Breast epithelium (tissue), 4 donors: ENCODE data around the gene RNF34. TPM values are rescaled to one million over a fixed set of nuclear protein-coding genes. Genes with fewer than 3 reads are reported as not detected.
"Not testable (repeated sequence)": the region's sequence is repeated elsewhere in the genome, so short reads cannot be mapped to it uniquely, and the experiment has no call there.

Experiments used
- DNase-seq, 2 donors: peaks; one replicate each; pipeline ENCODE4 v3.0.0-alpha.2; 2019; ENCODE audit warnings: low spot score in 2 of 2
- H3K27ac ChIP-seq, 2 donors: fragments of 200-600 bp; sonication (generic) in 1 of 2; one replicate each; pipeline ENCODE4 v1.5.1; 2016 to 2019; ENCODE audit warnings: mild to moderate bottlenecking in 1 of 2
- H3K27me3 ChIP-seq, 2 donors: fragments of 200-600 bp; sonication (generic) in 1 of 2; one replicate each; pipeline versions ENCODE4 v1.5.1 to v1.6.0; 2017 to 2019; ENCODE audit warnings: control low read depth in 1 of 2, mild to moderate bottlenecking in 1 of 2
- H3K36me3 ChIP-seq: fragments of 200-600 bp; one replicate; pipeline ENCODE4 v1.5.1; 2019
- H3K4me1 ChIP-seq, 2 donors: fragments of 200-600 bp; sonication (generic); one replicate each; pipeline ENCODE4 v1.5.1; 2016 to 2019; ENCODE audit warnings: control low read depth in 1 of 2
- H3K4me3 ChIP-seq, 3 donors: fragments of 200-600 bp; sonication (generic); 1 replicate in 2 of 3; 2 replicates in 1 of 3; pipeline ENCODE4 v1.5.1; 2016 to 2019; ENCODE audit warnings: mild to moderate bottlenecking in 3 of 3, moderate library complexity in 2 of 3
- H3K9me3 ChIP-seq, 2 donors: fragments of 200-600 bp; sonication (generic) in 1 of 2; one replicate each; pipeline ENCODE4 v1.5.1; 2016 to 2019; ENCODE audit warnings: control low read depth in 1 of 2
- CTCF ChIP-seq, 3 donors: fragments of 450-650 bp; IDR thresholded peaks; one replicate each; pipeline ENCODE4 v1.5.1; 2016 to 2017; ENCODE audit warnings: antibody characterized with exemption in 3 of 3, mild to moderate bottlenecking in 3 of 3, moderate library complexity in 3 of 3
- POLR2A ChIP-seq: fragments of 450-650 bp; IDR thresholded peaks from one replicate; pipeline ENCODE4 v1.6.1; 2016; ENCODE audit warnings: antibody characterized with exemption, mild to moderate bottlenecking, moderate library complexity
- POLR2AphosphoS5 ChIP-seq, 3 donors: sonication (generic); formaldehyde crosslinking; IDR thresholded peaks; one replicate each; pipeline ENCODE4 v1.6.1; 2017; ENCODE audit warnings: antibody characterized with exemption in 3 of 3
- intact Hi-C: fragments of 100-400 bp; cut with DNase I; formaldehyde crosslinking; loops from one replicate; pipeline ENCODE4 v1.15.1; 2023; ENCODE audit warnings: low total_unique reads
- total RNA-seq, 3 donors: library from RNA; depleted of rRNA; stranded (reverse); fragments of >200 nt; gene quantifications; one replicate each; pipeline ENCODE4 v1.1.0, GENCODE V29; 2016

Gene RNF34
- total RNA-seq, 3 donors from 2014 or later = 32.4 to 47.3 (median 45.1) TPM

GRCh38 chr12:121366063-121366459, 33.9 kb upstream of the RNF34 start:
- Histone ChIP-seq H3K4me1 (no peaks in the 10 kb centered on the region), H3K27ac (no peak overlapping the region), H3K36me3 (no peaks in the 10 kb centered on the region), H3K9me3 (no peaks in the 10 kb centered on the region), H3K27me3 (no peaks in the 10 kb centered on the region), H3K4me3 (no peak overlapping the region)
- intact Hi-C loops = no loop called here
- DNase-seq = no peak
- TF ChIP-seq POLR2A (no peak), POLR2AphosphoS5 (IDR thresholded peaks at IDR 0.05) (no peak), CTCF (IDR thresholded peaks at IDR 0.05) (no peak)

GRCh38 chr12:121371404-121371803, 28.5 kb upstream of the RNF34 start:
- intact Hi-C loops = no loop called here
- no peak overlapping the region for H3K27ac ChIP-seq
- no peaks in the 10 kb centered on the region for H3K36me3 ChIP-seq
- no peak for DNase-seq
- TF ChIP-seq CTCF (IDR thresholded peaks at IDR 0.05) (no peak), POLR2AphosphoS5 (IDR thresholded peaks at IDR 0.05) (no peak), POLR2A (no peak)
- no peaks in the 10 kb centered on the region for H3K4me1 ChIP-seq
- no peaks in the 10 kb centered on the region for H3K27me3 ChIP-seq
- no peak overlapping the region for H3K4me3 ChIP-seq
- H3K9me3 ChIP-seq = no peaks in the 10 kb centered on the region

- intact Hi-C loops = no loop called here
- Histone ChIP-seq H3K27me3 (no peaks in the 10 kb centered on the region), H3K9me3 (no peaks in the 10 kb centered on the region), H3K4me1 (no peaks in the 10 kb centered on the region), H3K4me3 (no peak overlapping the region), H3K27ac (no peak overlapping the region), H3K36me3 (no peaks in the 10 kb centered on the region)
- DNase-seq = no peak
- TF ChIP-seq POLR2A (no peak), POLR2AphosphoS5 (IDR thresholded peaks at IDR 0.05) (no peak), CTCF (IDR thresholded peaks at IDR 0.05) (no peak)
Observed at GRCh38 chr12:121373755-121374154, 26.2 kb upstream of the RNF34 start.

- H3K36me3 ChIP-seq, H3K27ac ChIP-seq, H3K9me3 ChIP-seq, H3K27me3 ChIP-seq, H3K4me3 ChIP-seq, DNase-seq, intact Hi-C loops, H3K4me1 ChIP-seq: not testable (repeated sequence)
Observed at GRCh38 chr12:121374336-121374735, 25.6 kb upstream of the RNF34 start.

GRCh38 chr12:121374945-121375584, 24.9 kb upstream of the RNF34 start:
- intact Hi-C loops, H3K4me1 ChIP-seq, DNase-seq, H3K36me3 ChIP-seq, H3K27ac ChIP-seq, H3K9me3 ChIP-seq, H3K4me3 ChIP-seq, H3K27me3 ChIP-seq: not testable (repeated sequence)

- H3K27me3 ChIP-seq = no peaks in the 10 kb centered on the region
- no peak overlapping the region for H3K4me3 ChIP-seq
- no peaks in the 10 kb centered on the region for H3K4me1 ChIP-seq
- no peaks in the 10 kb centered on the region for H3K36me3 ChIP-seq
- H3K9me3 ChIP-seq = no peaks in the 10 kb centered on the region
- intact Hi-C loops = no loop called here
- TF ChIP-seq CTCF (IDR thresholded peaks at IDR 0.05) (no peak), POLR2AphosphoS5 (IDR thresholded peaks at IDR 0.05) (no peak), POLR2A (no peak)
- no peak for DNase-seq
- no peak overlapping the region for H3K27ac ChIP-seq
Observed at GRCh38 chr12:121376754-121377697, 22.9 kb upstream of the RNF34 start.
